K562 (cell line): ENCODE data around the gene GALNS. TPM values are rescaled to one million over a fixed set of nuclear protein-coding genes. Genes with fewer than 3 reads are reported as not detected.

Experiments
- BRD4 ChIP-seq: fragments of 200-600 bp; sonication (generic); IDR thresholded peaks from 2 replicates; pipeline ENCODE4 v1.6.1; 2017; ENCODE audit warnings: inconsistent platforms
- CBX1 ChIP-seq: sonication (generic); IDR thresholded peaks from 2 replicates; pipeline ENCODE4 v1.6.1; 2016; ENCODE audit warnings: antibody characterized with exemption, low read depth, mild to moderate bottlenecking
- DMBX1 ChIP-seq: fragments of 250-450 bp; sonication (Bioruptor Pico); IDR thresholded peaks from 2 replicates; pipeline ENCODE4 v1.8.0; 2022; ENCODE audit warnings: inconsistent platforms, mild to moderate bottlenecking, moderate library complexity, borderline replicate concordance
- GABPB1 ChIP-seq: sonication (generic); formaldehyde crosslinking; IDR thresholded peaks from 2 replicates; pipeline ENCODE4 v1.8.0; 2022; ENCODE audit warnings: mild to moderate bottlenecking, missing genetic modification reagents
- MYBL2 ChIP-seq, 2 experiments: fragments of 450-650 bp in 1 of 2; sonication (generic) in 1 of 2; formaldehyde crosslinking in 1 of 2; IDR thresholded peaks; 2 replicates each; pipeline versions ENCODE4 v1.6.1 to v1.8.1; 2017 to 2022; ENCODE audit warnings: borderline replicate concordance in 1 of 2, inconsistent platforms in 1 of 2, low read depth in 1 of 2, mild to moderate bottlenecking in 1 of 2, missing genetic modification reagents in 1 of 2, moderate library complexity in 1 of 2
- NCOA1 ChIP-seq: fragments of 450-650 bp; IDR thresholded peaks from 2 replicates; pipeline ENCODE4 v1.6.1; 2016; ENCODE audit warnings: low read depth
- PCBP1 ChIP-seq: fragments of 200-400 bp; formaldehyde crosslinking; IDR thresholded peaks from 2 replicates; pipeline ENCODE4 v1.6.1; 2018; ENCODE audit warnings: mild to moderate bottlenecking, low read depth, low read length; ENCODE audit not compliant: poor library complexity, severe bottlenecking
- PHB2 ChIP-seq: fragments of 450-650 bp; IDR thresholded peaks from 2 replicates; pipeline ENCODE4 v1.6.1; 2017; ENCODE audit warnings: low read depth
- POLR2AphosphoS2 ChIP-seq: IDR thresholded peaks from 2 replicates; pipeline ENCODE4 v1.6.1; 2012; ENCODE audit warnings: low read length, improper control_type of control experiment
- RAD51 ChIP-seq: fragments of 450-650 bp; IDR thresholded peaks from 2 replicates; pipeline ENCODE4 v1.7.1; 2016; ENCODE audit warnings: low read depth, mild to moderate bottlenecking, borderline replicate concordance
- RBM17 ChIP-seq: fragments of 200-400 bp; formaldehyde crosslinking; IDR thresholded peaks from 2 replicates; pipeline ENCODE4 v1.6.1; 2017; ENCODE audit warnings: low read depth, mild to moderate bottlenecking, low read length, borderline replicate concordance
- SMAD3 ChIP-seq: fragments of 450-650 bp; formaldehyde crosslinking; conservative IDR thresholded peaks from 2 replicates; pipeline ENCODE4 v1.4.0; 2020; ENCODE audit warnings: mild to moderate bottlenecking
- SP1 ChIP-seq: sonication (generic); formaldehyde crosslinking; IDR thresholded peaks from 2 replicates; pipeline ENCODE4 v1.8.1; 2022; ENCODE audit warnings: mild to moderate bottlenecking, missing genetic modification reagents
- ZNF23 ChIP-seq: fragments of 250-450 bp; sonication (Bioruptor Pico); IDR thresholded peaks from 2 replicates; pipeline ENCODE4 v1.4.0; 2020; ENCODE audit warnings: mild to moderate bottlenecking
- ZNF445 ChIP-seq: fragments of 250-450 bp; sonication (Bioruptor Pico); IDR thresholded peaks from 2 replicates; pipeline ENCODE4 v1.4.0; 2020; ENCODE audit warnings: low read depth, mild to moderate bottlenecking, moderate library complexity
- ZNF507 ChIP-seq: conservative IDR thresholded peaks from 2 replicates; pipeline ENCODE4 v1.6.1; 2017; ENCODE audit warnings: missing genetic modification characterization, missing compliant biosample characterization
- ZNF76 ChIP-seq: fragments of 250-450 bp; sonication (Bioruptor Pico); IDR thresholded peaks from 2 replicates; pipeline ENCODE4 v1.4.0; 2020; ENCODE audit warnings: mild to moderate bottlenecking, moderate library complexity, borderline replicate concordance
- ZZZ3 ChIP-seq: fragments of 450-650 bp; IDR thresholded peaks from 2 replicates; pipeline ENCODE4 v1.6.1; 2016; ENCODE audit warnings: antibody characterized with exemption, mild to moderate bottlenecking, moderate library complexity
- polyA plus RNA-seq, 8 experiments: library from polyadenylated mRNA; depleted of rRNA in 4 of 8; stranded (reverse) in 5 of 8; unstranded in 3 of 8; fragments of >200 nt; fragmentation: Nextera tagmentation in 2 of 8; fragmentation: Illumina TruSeq in 1 of 8; extraction: Ambion mirVana in 2 of 8; extraction: Trizol in 1 of 8; gene quantifications; 2 replicates each; pipeline versions ENCODE4 v1.2.1 to v1.2.3, GENCODE V29; 2011 to 2014; ENCODE audit warnings: inconsistent platforms in 1 of 8, missing spikeins in 1 of 8
- total RNA-seq, 7 experiments: library from RNA; depleted of rRNA in 6 of 7; stranded (reverse); fragments of >200 nt in 6 of 7; fragmentation: Illumina TruSeq in 2 of 7; extraction: Trizol in 2 of 7; gene quantifications; 2 replicates each; pipeline versions ENCODE4 v1.2.1 to v1.2.3, GENCODE V29; 2011 to 2021; ENCODE audit warnings: low replicate concordance in 1 of 7
- TF ChIP-seq, protein P1 (sequence below), 3 experiments: IDR thresholded peaks in 2 of 3; conservative IDR thresholded peaks in 1 of 3; 2 replicates each; pipeline ENCODE4 v1.5.1; 2011 to 2012; ENCODE audit warnings: low read length in 3 of 3, mild to moderate bottlenecking in 3 of 3, control low read depth in 2 of 3, improper control_type of control experiment in 1 of 3, inconsistent platforms in 1 of 3, low read depth in 1 of 3, mixed read lengths in 1 of 3, moderate library complexity in 1 of 3; ENCODE audit not compliant: insufficient read depth in 2 of 3
- TF ChIP-seq, protein P2 (sequence below): sonication (generic); formaldehyde crosslinking; IDR thresholded peaks from 2 replicates; pipeline ENCODE4 v1.8.0; 2022; ENCODE audit warnings: mild to moderate bottlenecking, missing genetic modification reagents
- TF ChIP-seq, protein P3 (sequence below): sonication (generic); formaldehyde crosslinking; IDR thresholded peaks from 2 replicates; pipeline ENCODE4 v1.8.0; 2023; ENCODE audit warnings: mild to moderate bottlenecking, missing genetic modification reagents

GALNS gene
- total and polyA plus RNA-seq, 9 of the 15 experiments (the other 6 are each of a cell fraction or from before 2014, with no cell fraction given), result 0.38 to 13.2 (median 4.3) TPM

DNA sequence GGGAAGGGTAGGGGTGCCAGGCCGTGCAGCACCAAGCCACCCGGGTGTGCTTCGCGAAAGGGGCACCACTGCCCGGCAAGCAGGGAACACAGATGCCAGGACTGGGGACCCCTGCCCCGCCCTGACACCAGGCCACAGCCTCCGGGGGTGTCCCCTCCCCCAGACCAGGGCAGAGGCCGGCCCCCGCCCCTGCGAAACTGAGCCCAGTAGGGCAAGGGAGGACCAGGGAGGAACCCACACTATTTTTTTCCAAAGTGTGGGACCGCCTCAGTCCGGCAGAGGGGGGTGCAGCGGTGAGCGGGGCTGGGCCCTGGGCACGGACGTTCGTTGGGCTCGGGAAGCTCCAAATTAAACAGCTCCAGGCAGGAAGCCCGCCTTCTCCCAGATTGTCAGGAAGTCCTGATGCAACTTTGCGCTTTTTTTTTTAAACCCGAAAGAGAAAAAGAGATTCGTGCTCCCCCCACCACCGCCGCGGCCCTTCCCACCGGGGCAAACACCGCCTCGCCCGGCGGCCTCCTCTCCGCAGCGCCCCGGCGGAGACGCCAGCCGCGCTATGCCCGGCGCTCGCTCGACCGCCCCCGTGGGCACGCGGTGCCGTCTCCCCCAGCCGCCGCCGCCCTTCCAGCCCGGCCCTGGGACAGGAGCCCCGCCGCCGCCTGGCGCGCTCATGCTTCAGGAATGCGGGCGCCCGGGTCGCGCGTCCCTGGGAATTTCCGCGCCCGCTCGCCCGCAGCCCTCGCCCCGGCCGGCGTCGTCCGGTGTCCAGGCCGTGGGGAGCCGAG, 72.5 kb downstream of the GALNS start (continued):
- TF ChIP-seq DMBX1 (CRISPR knock-in tag) (no peak; the same call in 1 of the 2 replicates), PCBP1 (peak; percentile 66), POLR2AphosphoS2 (no peak), RBM17 (no peak), ZNF507 (no peak), NCOA1 (no peak), ZNF76 (no peak), BRD4 (peak; percentile 44; the same call in 1 of the 2 replicates), MYBL2 (IDR thresholded peaks at IDR 0.05; ENCODE audit: low read depth) (no peak), MYBL2 (CRISPR knock-in tag; IDR thresholded peaks at IDR 0.05; ENCODE audit: borderline replicate concordance) (no peak), RAD51 (no peak), SMAD3 (no peak), PHB2 (no peak), CBX1 (peak; percentile 39; the same call in 1 of the 2 replicates), ZZZ3 (no peak), ZNF23 (CRISPR knock-in tag) (no peak), ZNF445 (CRISPR knock-in tag) (no peak), SP1 (CRISPR knock-in tag) (no peak), GABPB1 (no peak; the same call in 1 of the 2 replicates)
- TF ChIP-seq, protein P1, sequence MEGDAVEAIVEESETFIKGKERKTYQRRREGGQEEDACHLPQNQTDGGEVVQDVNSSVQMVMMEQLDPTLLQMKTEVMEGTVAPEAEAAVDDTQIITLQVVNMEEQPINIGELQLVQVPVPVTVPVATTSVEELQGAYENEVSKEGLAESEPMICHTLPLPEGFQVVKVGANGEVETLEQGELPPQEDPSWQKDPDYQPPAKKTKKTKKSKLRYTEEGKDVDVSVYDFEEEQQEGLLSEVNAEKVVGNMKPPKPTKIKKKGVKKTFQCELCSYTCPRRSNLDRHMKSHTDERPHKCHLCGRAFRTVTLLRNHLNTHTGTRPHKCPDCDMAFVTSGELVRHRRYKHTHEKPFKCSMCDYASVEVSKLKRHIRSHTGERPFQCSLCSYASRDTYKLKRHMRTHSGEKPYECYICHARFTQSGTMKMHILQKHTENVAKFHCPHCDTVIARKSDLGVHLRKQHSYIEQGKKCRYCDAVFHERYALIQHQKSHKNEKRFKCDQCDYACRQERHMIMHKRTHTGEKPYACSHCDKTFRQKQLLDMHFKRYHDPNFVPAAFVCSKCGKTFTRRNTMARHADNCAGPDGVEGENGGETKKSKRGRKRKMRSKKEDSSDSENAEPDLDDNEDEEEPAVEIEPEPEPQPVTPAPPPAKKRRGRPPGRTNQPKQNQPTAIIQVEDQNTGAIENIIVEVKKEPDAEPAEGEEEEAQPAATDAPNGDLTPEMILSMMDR (IDR thresholded peaks at IDR 0.05 in 2 of 3, conservative IDR thresholded peaks at IDR 0.05 in 1 of 3; ENCODE audit: insufficient read depth in 2 of 3, low read depth in 1 of 3, low read length in 3 of 3), result peak; percentile 70 to 71 (median 70)
- TF ChIP-seq, protein P2, sequence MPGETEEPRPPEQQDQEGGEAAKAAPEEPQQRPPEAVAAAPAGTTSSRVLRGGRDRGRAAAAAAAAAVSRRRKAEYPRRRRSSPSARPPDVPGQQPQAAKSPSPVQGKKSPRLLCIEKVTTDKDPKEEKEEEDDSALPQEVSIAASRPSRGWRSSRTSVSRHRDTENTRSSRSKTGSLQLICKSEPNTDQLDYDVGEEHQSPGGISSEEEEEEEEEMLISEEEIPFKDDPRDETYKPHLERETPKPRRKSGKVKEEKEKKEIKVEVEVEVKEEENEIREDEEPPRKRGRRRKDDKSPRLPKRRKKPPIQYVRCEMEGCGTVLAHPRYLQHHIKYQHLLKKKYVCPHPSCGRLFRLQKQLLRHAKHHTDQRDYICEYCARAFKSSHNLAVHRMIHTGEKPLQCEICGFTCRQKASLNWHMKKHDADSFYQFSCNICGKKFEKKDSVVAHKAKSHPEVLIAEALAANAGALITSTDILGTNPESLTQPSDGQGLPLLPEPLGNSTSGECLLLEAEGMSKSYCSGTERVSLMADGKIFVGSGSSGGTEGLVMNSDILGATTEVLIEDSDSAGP (CRISPR knock-in tag), result no peak
- TF ChIP-seq, protein P3, sequence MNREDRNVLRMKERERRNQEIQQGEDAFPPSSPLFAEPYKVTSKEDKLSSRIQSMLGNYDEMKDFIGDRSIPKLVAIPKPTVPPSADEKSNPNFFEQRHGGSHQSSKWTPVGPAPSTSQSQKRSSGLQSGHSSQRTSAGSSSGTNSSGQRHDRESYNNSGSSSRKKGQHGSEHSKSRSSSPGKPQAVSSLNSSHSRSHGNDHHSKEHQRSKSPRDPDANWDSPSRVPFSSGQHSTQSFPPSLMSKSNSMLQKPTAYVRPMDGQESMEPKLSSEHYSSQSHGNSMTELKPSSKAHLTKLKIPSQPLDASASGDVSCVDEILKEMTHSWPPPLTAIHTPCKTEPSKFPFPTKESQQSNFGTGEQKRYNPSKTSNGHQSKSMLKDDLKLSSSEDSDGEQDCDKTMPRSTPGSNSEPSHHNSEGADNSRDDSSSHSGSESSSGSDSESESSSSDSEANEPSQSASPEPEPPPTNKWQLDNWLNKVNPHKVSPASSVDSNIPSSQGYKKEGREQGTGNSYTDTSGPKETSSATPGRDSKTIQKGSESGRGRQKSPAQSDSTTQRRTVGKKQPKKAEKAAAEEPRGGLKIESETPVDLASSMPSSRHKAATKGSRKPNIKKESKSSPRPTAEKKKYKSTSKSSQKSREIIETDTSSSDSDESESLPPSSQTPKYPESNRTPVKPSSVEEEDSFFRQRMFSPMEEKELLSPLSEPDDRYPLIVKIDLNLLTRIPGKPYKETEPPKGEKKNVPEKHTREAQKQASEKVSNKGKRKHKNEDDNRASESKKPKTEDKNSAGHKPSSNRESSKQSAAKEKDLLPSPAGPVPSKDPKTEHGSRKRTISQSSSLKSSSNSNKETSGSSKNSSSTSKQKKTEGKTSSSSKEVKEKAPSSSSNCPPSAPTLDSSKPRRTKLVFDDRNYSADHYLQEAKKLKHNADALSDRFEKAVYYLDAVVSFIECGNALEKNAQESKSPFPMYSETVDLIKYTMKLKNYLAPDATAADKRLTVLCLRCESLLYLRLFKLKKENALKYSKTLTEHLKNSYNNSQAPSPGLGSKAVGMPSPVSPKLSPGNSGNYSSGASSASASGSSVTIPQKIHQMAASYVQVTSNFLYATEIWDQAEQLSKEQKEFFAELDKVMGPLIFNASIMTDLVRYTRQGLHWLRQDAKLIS (CRISPR knock-in tag), result 0 out of 2 replicates have a peak, but pooled peaks have one; percentile 45
